PFSK-1 (cell line): ENCODE results near the gene TFPT.

Experiments used
- FOXP2 ChIP-seq: optimal IDR thresholded peaks from 2 replicates; pipeline ENCODE3; 2011; ENCODE audit warnings: borderline replicate concordance, control low read depth, inconsistent platforms; ENCODE audit not compliant: insufficient read depth; ENCODE audit errors: extremely low read length, extremely low read depth
- POLR2AphosphoS5 ChIP-seq: IDR thresholded peaks from 2 replicates; pipeline ENCODE4 v1.6.1; 2012; ENCODE audit warnings: low read depth, mild to moderate bottlenecking, control low read depth, low read length, moderate library complexity
- REST ChIP-seq, 2 experiments: IDR thresholded peaks; 2 replicates each; pipeline versions ENCODE4 v1.6.1 to v1.8.0; 2011 to 2012; ENCODE audit warnings: low read depth in 2 of 2, low read length in 2 of 2, control low read depth in 1 of 2, inconsistent platforms in 1 of 2, mild to moderate bottlenecking in 1 of 2, moderate library complexity in 1 of 2; ENCODE audit not compliant: insufficient read depth in 1 of 2
- SIN3A ChIP-seq: IDR thresholded peaks from 2 replicates; pipeline ENCODE4 v1.6.1; 2012; ENCODE audit warnings: mild to moderate bottlenecking, low read length, moderate library complexity, borderline replicate concordance; ENCODE audit not compliant: insufficient read depth
- TAF1 ChIP-seq: IDR thresholded peaks from 2 replicates; pipeline ENCODE4 v1.6.1; 2012; ENCODE audit warnings: low read length, control low read depth, borderline replicate concordance; ENCODE audit not compliant: insufficient read depth

DNA sequence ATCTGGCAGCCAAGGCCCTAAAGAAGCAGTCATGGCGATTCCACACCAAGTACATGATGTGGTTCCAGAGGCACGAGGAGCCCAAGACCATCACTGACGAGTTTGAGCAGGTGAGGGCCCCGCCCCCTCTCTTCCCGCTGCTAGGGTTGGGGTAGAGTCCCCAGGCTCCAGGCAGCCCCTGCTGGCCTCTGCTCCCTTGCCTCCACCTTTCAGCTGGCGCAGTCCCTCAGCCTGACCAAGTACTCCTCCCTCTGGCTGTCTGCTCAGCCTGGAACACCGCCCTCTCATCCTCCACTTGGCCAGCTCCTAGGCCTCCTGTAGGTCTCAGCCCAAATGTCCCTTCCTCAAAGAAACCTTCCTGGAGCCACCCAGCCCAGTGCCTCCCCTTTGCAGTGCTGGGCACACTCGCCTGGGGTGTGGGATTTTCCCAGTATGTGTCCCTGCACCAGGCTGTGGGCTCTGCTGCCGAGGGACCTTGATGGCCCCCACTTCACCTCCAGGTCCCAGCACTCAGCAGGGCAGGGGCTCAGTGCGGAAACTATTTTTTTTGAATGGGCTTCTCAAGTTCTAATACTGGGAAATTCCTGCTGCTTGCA is 38.4 kb upstream of the TFPT start:
- no peak; the same call in 1 of the 2 replicates for TF ChIP-seq POLR2AphosphoS5
- no peak for TF ChIP-seq TAF1
- TF ChIP-seq SIN3A = no peak
- TF ChIP-seq REST (IDR thresholded peaks at IDR 0.05; ENCODE audit: insufficient read depth in 1 of 2, low read depth in 2 of 2, low read length in 2 of 2) = no peak
- TF ChIP-seq FOXP2 = no peak
